COR-L47 (cell line): ENCODE data around the gene EPC1.
"Not testable (repeated sequence)": the region's sequence is repeated elsewhere in the genome, so short reads cannot be mapped to it uniquely, and the experiment has no call there.

ENCODE experiments used
- DNase-seq: peaks from one replicate; lab custom pipeline; 2025; lab: John Stamatoyannopoulos, UW

The EPC1 gene

GRCh38 chr10:32232378-32232777 is 114.6 kb downstream of the EPC1 start:
- peak; percentile 0 for DNase-seq

- DNase-seq, result not testable (repeated sequence)
Observed at GRCh38 chr10:32229788-32230187, 117.2 kb downstream of the EPC1 start.

GRCh38 chr10:32229170-32229569 is 117.8 kb downstream of the EPC1 start:
- DNase-seq, result no peak

GRCh38 chr10:32227802-32228201 is 119.2 kb downstream of the EPC1 start:
- DNase-seq, result no peak

- DNase-seq, result no peak
Observed at GRCh38 chr10:32226624-32227023, 120.3 kb downstream of the EPC1 start.

GRCh38 chr10:32225976-32226375 is 121.0 kb downstream of the EPC1 start:
- DNase-seq, result no peak

GRCh38 chr10:32222376-32222775 is 124.6 kb downstream of the EPC1 start:
- DNase-seq, result peak; percentile 6

- DNase-seq, result not testable (repeated sequence)
Observed at GRCh38 chr10:32219156-32219555, 127.8 kb downstream of the EPC1 start.

GRCh38 chr10:32218206-32219044 is 128.5 kb downstream of the EPC1 start:
- not testable (repeated sequence) for DNase-seq
